SH-SY5Y (cell line): ENCODE measurements around the gene TFPI.

Source experiments
- GATA2 ChIP-seq: IDR thresholded peaks from 2 replicates; pipeline ENCODE4 v1.6.1; 2011; ENCODE audit warnings: mild to moderate bottlenecking, low read depth, low read length
- GATA3 ChIP-seq: IDR thresholded peaks from 2 replicates; pipeline ENCODE4 v1.6.1; 2011; ENCODE audit warnings: low read depth, mild to moderate bottlenecking, low read length, moderate library complexity

Gene TFPI

DNA sequence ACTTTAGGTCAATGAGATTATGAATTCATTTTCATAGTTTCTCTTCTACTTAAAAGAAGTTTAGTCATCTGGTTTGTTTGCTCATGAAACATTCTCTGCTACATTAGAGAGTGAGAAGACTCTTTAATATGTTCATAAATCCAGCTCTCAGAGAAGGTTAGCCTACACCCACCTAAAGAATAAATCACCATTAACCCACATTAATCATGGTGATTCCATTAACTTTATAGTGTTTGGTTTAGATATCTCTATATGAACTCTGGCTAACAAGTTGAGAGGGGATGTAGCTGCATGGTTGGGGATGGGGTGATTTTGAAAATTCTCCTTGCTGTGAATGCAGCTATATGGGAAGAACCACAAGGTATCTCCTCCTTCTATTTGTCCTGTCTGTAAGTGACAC is 10.7 kb downstream of the TFPI start:
- TF ChIP-seq GATA3 (no peak), GATA2 (no peak)

DNA sequence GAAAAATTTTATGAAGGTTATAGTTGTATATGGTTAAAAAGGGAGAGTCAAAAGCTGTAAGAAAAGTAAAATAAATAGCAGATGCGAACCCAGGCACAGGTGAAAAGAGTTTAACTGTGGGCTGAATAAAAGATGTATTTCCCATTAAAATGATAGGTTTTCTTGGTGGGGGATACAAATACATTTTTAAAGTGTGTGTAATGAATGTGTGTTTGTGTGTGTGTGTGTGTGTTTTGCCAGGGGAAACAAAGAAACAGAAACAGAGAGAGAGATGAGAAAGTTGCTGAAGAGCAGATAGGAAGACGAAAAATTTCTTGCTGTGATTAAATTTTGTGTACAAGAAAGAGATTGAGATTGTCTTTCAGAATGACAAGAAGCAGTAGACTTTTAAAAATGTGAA is 12.1 kb downstream of the TFPI start:
- no peak for TF ChIP-seq GATA3
- no peak for TF ChIP-seq GATA2

- no peak for TF ChIP-seq GATA3
- no peak for TF ChIP-seq GATA2
Observed at GRCh38 chr2:187541086-187542085, 12.8 kb downstream of the TFPI start.

- TF ChIP-seq GATA2, result no peak
- no peak for TF ChIP-seq GATA3
Observed at GRCh38 chr2:187532333-187533120, 21.7 kb downstream of the TFPI start.

DNA sequence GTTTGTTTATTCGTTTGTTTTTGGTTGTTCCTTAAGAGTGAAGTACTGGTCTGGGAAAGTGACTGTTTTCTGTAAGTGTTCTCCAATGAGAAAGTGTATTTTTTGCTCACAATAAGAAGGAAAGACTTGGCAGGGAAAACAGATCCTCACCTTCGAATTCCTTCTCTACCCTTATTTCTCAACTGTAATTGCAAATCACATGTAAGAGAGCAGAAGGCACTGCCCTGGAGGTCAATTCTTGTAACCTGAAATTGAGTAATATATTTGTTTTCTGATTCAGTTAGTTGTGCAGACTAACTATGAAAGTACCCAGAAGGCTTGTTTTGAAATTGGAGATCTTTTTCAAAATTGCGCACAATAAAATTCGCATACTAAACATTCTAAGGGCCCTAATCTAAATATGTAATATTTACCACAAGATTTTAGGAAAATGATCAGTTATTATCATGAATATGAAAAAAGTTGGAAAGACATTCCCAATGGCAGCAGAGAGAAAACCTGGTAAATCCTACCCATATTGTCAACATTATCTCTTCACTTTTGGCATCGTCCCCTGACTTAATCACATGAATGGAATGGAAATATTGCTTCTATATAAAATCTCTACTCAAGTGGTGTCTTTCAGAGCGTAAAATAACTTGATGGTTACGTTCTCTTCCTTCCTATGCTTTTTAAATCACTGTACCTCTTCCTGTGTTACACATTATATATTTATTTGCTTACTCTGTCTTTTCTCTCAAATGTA is 24.1 kb downstream of the TFPI start:
- TF ChIP-seq GATA3 (no peak), GATA2 (no peak)

GRCh38 chr2:187529248-187529976 is 24.8 kb downstream of the TFPI start:
- TF ChIP-seq GATA3 (no peak), GATA2 (no peak)

DNA sequence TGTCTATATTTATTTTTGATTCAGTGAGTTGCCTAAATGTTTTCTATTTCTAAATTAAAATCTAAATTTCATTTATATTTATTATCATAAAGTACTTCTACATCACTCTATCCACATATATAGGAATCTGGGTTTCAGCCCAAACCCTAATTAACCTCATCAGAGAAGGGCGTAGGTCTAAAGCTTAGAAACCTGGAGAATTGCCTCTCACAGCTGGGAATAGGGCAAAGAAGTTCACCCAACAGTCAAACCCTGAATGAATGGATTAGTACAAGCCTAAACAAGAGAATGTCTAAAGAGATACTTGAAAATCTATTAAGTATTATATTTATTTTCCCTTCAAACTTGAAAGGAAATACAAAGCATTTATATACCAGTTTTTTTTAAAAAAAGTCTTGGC is 26.2 kb downstream of the TFPI start:
- TF ChIP-seq GATA2, result no peak
- TF ChIP-seq GATA3, result no peak

DNA sequence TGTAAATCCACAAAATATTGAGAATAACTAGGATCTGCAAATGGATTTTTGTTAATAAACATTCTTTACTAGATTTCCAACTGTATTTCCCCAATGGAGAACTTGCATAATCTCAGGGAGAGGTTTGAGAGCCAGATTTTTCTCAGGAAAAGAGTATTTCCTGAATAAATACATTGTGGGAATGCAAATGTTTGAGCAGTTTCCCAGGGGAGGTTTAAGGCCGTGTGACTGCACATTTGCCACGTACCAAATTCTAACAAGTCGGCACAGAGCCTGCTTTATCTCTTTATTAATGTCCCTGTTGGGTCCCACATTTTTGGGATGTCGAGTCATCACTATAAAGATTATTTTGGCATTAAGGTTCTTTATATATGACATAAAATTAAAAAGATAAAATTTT is 27.0 kb downstream of the TFPI start:
- TF ChIP-seq GATA3 (no peak), GATA2 (no peak)

DNA sequence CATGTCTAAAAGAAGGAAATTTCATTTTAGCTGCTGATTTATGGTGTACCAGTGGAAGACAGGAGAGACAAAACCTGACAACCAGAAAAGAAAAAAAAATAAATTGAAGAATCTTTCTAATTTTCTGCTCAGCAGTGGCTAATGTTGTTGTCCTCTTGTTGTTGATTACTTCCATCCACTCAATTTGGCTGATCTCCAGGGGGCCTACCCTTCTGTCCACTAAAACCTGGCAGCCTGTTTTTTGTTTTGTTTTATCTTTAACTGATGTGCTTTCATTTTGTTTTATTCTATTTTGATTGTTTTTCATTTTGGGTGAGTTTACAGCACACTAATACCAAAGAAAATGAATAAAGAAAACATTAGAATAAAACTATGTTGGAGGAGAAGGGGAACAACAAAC is 27.4 kb downstream of the TFPI start:
- no peak for TF ChIP-seq GATA3
- TF ChIP-seq GATA2, result no peak

DNA sequence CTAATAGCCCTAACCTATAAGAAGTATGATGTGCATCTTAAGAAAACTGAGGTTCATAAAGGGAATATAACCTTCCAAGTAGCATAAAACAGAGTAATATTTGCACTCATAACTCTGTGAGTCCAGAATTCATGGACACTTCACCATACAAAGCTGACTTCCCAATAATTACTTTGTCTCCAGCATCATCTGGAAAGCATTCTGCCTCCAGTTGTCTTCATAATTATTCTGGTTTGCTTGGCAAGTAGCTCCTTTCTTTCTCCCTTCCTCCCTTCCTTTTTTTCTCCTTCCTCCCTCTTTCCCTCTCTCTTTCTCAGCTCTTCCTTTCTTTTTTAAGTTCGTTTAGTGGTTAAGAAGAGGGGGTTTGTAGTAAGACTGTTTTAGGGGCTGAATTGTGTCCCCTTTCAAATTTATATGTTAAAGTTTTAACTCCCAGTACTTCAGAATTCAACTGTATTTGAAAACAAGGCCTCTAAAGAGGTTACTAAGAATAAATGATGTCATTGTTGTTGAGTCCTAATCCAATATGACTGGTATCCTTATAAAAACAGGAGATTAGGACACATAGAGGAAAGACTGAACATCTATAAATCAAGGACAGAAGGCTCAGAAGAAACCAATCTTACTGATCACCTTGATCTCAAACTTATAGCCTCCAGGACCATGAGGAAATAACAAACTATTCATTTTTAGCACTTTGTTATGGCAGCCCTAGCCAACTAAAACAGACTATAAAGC is 28.9 kb downstream of the TFPI start:
- TF ChIP-seq GATA3, result no peak
- TF ChIP-seq GATA2, result no peak

GRCh38 chr2:187523325-187523724 is 30.9 kb downstream of the TFPI start:
- no peak for TF ChIP-seq GATA2
- TF ChIP-seq GATA3, result no peak

GRCh38 chr2:187520121-187520624 is 34.1 kb downstream of the TFPI start:
- TF ChIP-seq GATA3 (no peak), GATA2 (no peak)
